Stimulated activated naive CD4-positive, alpha-beta T cell treated with Interleukin-2 at 50 U/mL for 16 hours (primary cell): ENCODE data around the gene TGFBRAP1.
"Not testable (repeated sequence)": the region's sequence is repeated elsewhere in the genome, so short reads cannot be mapped to it uniquely, and the experiment has no call there.

Source experiments
- DNase-seq: peaks from one replicate; lab custom pipeline; 2025; lab: John Stamatoyannopoulos, UW

Gene TGFBRAP1

DNA sequence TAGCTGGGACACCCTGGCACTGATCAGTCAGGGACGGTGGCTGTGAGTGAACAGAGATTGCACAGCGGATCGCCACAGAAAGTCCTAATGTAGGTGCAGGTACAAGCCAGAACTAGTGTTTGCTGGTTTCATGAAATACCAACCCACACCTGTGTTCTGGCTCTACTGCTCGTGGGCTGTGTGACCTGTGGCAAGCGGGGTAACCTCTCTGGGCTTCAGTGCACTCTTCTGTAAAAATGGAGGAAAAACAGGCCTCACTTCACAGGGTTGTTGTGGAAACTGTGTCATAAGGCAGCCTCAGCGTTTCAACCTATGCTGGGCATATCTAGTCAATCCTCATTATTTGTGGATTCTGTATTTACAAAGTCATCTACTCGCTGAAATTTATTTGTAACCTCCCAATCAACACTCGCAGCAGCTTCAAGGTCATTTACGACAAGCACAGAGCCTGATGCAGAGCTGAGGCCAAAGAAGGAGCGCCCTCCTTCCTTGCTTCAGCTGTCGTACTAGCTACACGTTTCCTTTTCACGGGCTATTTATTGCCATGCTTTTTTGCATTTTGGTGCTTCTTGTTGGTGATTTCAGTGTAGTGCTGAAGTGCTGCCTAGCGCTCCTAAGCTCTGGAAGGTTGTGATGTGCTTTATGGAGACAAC is 58.0 kb downstream of the TGFBRAP1 start:
- no peak for DNase-seq

DNA sequence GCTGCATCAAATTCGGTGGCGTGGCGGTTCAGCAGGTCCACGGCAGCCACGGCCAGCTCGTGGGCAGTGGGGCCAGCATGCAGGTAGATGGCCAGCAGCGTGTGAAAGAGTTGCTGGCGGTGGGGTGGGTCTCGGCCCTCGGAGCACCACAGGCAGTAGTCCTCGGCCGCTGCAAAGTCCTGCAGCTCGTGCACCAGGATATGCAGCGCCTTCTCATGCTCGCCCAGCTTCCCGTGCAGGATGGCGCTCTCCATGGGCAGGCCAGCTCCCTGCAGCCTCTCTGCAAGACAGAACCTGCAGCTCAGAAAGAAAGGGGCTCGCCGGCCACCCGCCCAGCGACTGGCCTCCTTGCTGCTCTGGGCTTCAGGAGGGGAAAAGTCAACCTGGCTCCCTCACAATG is 60.1 kb downstream of the TGFBRAP1 start:
- no peak for DNase-seq

DNA sequence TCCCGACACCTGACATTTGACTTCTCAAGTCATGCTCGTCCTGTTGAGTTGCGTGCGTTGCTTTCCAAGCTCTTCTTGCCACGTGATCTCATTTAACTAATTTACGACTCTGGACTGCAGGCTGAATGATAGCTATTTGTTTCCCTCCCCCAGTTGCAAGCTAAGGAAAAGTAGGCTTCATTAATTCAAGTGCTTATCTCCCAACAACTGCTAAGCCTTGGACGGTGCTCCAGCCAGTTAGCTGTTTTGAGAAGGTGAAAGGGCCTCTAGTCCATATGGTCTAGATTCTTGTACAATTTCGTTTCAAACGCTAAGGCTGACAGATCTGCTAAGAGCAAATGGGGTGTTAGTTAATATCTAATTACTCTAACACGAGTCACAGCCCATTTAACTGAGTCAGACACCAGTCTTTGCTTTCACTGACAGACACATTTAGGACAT is 66.9 kb downstream of the TGFBRAP1 start:
- no peak for DNase-seq

DNA sequence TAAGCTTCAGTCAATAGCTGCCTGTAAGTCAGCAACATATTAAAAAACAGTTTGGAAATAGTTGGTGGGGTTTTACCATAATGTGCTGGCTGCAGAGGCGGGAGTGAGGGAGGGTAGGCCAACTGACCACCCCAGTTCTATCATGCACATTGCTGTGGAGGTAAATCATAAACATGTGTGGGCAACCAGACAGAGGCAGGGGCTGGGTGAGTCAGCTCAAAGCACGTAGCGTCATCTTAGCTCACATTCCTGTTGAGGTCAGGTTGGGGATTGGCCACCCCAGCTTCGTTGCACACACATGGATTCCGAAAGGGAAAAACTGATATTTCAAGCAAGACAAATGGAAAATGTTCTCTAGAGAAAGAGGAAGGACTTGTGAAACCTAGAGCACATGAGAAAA is 68.5 kb downstream of the TGFBRAP1 start:
- no peak for DNase-seq

DNA sequence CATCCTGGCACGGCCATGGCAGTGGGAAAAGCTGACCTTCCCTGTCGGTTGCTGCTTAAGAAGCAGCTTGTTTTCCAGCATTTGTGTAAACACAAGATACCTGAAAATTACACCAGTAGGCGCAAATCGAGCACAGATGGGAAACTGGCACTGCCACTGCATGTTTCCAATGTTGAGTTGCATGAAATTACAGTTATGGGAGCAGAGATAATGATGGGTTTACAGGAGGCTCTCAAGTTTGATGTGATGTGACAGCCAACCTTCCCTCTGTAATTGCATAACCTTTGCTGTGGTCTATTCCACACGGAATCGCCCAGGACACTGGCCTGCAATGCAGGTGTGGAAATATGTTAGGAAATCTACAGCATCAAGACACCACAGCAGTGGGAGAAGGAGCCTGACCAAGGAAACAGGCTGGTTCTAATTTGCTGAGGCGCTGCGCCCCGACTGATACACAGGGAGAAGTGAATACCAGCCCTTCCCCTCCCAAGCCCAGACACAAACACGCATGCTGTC is 70.6 kb downstream of the TGFBRAP1 start:
- DNase-seq: no peak

DNA sequence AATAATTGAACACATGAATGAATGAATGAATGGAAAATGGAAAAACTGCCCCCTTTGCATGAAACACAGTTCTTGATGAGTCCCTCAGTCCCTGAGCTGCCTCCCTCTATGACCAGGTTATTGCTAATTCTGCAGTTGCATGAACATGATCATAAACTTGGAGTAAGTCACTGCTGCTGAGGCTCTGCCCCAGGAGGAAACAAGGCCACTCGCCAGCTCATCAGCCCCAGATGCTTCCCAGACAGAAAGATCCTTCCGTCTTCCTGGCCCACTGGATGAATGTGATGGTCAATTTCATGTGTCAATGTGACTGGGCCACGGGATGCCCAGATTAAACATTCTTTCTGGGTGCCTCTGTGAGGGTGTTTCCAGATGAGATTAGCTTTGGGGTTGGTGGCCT is 71.6 kb downstream of the TGFBRAP1 start:
- no peak for DNase-seq

DNA sequence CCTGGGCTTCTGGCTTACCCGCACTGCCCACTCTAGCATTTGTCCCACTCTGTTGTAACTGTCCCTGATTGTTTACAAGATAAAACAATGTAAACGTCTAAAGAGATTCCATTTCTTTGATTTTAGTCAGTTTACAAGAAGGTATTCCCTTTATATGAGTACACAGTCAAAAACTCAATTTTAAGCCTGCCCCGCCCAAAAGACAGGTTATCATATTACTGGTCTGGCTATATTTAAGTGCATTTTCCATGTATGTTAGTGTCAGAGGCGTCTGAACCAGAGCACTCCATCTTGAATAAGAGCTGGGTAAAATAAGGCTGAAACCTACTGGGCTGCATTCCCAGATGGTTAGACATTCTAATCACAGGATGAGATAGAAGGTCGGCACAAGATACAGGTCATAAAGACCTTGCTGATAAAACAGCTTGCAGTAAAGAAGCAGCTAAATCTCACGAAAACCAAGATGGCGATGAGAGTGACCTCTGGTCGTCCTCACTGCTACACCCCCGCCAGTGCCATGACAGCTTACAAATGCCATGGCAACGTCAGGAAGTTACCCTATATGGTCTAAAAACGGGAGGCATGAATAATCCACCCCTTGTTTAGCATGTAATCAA is 73.0 kb downstream of the TGFBRAP1 start:
- no peak for DNase-seq

DNA sequence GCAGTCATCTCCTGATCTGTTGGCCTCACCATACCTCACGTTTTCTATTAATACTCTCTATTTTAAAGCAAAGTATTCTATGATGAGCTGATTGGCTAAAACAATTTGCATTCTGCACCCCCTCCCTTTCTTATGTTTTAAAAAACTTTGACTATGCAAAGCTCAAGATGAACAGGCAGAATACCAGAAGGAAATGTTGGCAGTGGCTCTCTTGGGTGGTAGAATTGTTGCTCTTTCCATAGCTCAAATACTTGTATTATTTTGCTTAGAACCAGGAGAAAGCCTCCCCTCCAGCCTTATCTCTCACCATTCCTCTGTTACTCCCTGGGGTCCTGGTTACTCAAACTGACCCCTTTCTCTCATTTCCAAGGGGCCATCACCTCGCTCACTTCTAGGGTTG is 73.6 kb downstream of the TGFBRAP1 start:
- no peak for DNase-seq

DNA sequence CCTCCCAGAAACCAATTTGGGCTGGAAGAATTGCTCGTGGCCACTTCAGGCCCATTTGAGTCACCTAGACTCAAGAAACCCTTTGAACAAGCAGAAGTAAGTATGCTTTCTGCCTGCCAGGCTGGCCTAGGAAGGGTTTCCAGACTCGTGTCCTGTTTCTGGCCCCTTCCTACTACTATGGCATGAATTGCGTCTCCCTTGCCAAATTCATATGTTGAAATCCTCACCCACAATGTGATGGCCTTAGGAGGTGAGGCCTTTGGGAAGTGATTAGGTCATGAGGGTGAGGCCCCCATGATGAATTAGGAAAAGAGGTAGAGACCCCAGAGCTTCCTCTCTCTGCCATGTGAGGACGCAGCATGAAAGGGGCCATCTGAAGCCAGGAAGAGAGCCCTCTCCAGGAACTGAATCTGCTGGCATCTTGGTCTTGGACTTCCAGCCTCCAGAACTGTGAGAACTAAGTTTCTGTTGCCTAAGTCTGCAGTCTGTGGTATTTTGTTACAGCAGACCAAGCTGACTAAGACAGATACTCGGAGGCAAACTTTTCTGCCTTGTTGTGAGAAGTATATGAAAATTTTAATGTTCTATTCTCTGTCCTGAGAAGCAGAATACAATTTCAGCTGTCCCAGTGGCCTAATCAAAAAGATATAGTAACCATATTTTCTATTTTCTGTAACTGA is 74.9 kb downstream of the TGFBRAP1 start:
- no peak for DNase-seq

DNA sequence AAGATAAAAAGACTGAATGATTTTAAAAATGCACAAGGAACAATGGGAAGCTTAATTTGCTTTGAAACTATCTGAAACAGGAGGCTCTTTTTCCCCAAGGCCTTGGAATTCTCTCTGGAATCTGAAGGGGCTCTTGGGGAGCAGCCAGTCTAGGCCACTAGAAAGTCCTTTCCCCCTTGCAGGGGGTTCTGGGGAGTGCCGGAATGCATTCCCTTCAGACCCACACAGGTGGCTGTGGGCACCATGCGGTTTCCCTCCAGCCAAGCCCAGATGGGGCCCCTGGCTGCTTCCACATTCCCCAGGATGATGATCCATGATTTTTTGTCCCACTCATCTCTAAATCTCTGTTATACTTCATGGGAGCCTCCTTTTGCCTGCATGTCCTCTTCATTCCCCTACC is 77.3 kb downstream of the TGFBRAP1 start:
- no peak for DNase-seq

DNA sequence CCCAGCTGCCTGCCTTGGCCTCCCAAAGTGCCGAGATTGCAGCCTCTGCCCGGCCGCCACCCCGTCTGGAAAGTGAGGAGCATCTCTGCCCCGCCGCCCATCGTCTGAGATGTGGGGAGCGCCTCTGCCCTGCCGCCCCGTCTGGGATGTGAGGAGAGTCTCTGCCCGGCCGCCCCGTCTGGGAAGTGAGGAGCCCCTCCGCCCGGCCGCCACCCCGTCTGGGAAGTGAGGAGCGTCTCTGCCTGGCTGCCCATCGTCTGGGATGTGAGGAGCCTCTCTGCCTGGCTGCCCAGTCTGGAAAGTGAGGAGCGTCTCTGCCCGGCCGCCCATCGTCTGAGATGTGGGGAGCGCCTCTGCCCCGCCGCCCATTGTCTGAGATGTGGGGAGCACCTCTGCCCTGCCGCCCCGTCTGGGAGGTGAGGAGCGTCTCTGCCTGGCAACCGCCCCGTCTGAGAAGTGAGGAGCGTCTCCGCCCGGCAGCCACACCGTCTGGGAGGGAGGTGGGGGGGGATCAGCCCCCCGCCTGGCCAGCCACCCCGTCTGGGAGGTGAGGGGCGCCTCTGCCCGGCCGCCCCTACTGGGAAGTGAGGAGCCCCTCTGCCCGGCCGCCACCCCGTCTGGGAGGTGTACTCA is 78.4 kb downstream of the TGFBRAP1 start:
- not testable (repeated sequence) for DNase-seq

DNA sequence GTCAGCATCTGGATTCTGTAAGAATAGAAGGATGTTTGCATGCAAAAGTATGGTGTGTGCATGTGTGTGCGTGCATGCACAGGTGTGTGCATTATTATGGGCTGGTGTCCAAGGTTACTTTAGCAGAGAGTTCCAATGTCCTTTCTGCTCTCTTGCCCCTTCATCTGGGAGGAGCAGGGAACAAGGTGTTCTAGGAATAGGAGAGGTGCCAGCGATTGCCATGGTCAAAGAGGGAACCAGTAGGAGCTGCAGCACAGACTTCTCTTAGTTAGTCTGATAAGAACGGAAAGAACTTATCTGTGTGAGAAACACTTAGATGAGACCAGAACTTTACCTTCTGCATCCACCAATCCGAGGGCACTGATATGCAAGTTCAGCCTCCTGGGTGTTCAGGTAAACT is 79.6 kb downstream of the TGFBRAP1 start:
- no peak for DNase-seq

DNA sequence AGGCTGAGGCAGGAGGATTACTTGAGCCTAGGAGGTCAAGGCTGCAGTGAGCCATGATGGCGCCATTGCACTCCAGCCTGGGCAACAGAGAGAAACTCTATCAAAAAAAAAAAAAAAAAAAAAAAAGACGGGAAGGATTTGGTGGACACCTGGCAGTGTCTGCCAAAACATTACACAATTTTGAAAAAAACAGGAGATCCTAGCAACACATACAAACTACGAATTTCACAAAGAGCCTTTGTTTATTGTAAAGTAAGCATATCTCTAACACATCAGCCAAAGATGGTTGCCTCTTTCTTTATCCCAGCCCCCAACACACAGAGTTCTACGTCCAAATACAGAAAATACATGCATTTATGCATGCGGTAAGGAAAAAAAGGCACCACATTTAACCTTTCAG is 80.4 kb downstream of the TGFBRAP1 start:
- no peak for DNase-seq

DNA sequence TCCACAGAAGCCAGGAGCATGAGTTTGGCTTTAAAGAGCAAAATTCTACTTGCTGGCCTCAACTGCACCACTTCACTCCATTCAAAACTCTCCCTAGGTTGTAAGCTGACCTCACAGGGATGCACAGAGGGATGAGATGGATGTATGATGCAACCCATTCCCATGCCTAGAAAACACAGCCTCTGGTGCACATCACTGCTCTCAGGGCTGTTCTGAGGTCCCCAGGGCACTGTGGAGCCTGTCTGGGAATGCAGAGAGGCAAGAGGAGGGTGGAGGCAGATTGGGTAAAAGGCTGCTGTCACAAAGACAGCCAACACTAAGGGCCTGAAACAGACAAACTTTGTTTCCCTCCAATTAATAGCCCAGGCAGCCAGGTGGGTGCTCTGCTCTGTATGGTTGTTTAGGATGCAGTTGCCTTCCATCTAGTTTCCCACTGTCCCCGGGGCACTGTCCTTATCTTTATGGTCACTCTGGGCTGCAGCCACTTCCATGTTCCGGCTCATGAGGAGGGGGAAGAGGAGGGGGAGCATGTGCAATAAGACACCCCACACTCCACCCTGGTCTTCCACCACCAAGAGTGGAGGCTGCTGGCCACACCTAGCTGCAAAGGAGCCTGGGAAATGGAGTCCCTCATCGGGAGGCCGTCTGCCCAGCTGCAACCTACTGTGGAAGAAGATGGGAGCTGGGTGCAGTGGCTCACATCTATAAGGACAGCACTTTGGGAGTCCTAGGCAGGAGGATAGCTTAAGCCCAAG is 81.0 kb downstream of the TGFBRAP1 start:
- no peak for DNase-seq

DNA sequence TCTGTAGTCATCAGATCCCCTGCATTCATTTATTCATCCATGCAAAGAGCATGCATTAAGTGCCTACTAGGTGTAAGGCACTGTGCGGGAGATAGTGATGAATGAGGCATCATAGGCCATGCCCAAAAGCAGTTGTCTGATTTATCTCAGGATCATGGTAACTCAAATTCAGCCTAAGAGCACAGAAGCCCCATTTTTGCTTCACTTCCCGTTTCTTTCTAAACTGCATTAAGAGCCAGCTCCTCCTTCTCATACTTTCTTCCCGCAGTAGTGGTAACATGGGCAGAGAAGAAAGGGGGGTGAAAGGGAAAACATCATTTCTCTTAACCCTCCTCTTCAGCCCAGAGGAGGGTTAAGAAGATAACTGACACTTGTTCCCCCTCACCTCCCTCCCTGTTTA is 85.1 kb downstream of the TGFBRAP1 start:
- DNase-seq: no peak

DNA sequence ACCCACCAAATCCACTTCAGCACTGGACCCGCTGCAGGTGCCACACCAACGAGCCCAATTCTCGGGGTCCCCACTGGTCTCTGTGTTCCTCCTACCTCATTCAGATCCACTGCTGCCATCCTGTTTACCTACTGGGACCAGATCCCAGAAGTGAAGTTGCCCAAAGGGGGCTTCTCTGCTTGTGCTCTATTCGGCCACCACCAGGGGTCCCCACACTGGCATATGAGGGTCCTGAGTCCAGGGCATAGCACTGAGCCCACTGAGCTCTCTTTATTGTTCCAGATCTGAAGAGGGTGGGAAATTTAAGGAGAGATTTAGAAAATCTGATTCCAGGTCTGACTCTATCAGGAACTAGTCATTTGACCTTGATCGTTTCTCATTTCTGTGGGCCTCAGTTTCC is 85.6 kb downstream of the TGFBRAP1 start:
- no peak for DNase-seq

DNA sequence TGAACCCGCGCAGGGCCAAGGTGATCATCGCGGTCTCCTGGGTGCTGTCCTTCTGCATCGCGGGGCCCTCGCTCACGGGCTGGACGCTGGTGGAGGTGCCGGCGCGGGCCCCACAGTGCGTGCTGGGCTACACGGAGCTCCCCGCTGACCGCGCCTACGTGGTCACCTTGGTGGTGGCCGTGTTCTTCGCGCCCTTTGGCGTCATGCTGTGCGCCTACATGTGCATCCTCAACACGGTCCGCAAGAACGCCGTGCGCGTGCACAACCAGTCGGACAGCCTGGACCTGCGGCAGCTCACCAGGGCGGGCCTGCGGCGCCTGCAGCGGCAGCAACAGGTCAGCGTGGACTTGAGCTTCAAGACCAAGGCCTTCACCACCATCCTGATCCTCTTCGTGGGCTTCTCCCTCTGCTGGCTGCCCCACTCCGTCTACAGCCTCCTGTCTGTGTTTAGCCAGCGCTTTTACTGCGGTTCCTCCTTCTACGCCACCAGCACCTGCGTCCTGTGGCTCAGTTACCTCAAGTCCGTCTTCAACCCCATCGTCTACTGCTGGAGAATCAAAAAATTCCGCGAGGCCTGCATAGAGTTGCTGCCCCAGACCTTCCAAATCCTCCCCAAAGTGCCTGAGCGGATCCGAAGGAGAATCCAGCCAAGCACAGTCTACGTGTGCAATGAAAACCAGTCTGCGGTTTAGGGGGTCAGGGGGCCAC is 87.1 kb downstream of the TGFBRAP1 start:
- no peak for DNase-seq

DNA sequence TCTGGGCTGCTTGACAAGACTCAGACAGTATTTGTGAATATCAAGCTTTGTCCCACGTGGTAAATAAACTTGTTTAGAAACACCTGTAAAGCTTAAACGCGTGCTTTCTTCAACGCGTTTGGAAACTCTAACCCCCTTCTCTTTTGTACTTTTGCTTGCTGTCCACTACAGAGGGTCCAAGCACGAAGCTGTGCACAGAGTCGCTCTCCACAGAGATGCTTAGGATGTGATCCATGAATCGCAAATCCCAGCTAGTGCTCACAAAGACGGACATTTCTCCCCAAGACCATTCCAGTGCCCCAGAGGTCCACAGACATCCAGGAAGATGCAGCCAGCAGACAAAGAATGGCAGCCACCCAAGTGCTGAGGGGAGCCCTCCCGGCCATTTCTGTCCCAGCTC is 88.1 kb downstream of the TGFBRAP1 start, which contains the start of gene GPR45:
Gene GPR45 (plus strand): TSS at position 301 of the 400 bp plus-strand sequence. CDS start 116 bp downstream, outside the sequence.
- no peak for DNase-seq

DNA sequence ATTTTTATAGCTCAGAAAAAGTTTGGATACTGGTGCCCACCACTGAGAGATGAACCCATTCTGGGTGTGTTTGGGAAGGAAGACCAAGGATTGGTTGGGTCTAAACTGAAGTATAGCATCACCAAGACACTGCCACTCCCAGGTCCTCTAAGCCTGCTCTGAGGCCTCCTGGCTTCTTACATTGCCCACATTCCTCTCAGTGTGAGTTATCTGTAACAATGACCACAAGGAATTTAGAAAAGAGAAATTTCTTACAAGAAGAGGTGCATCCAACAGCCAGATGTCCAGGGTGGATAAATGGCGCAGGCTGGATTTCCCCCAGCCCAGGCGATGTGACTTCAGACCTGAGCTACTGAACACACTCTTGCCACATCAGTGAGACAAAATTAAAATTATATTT is 89.6 kb downstream of the TGFBRAP1 start:
- DNase-seq: no peak

DNA sequence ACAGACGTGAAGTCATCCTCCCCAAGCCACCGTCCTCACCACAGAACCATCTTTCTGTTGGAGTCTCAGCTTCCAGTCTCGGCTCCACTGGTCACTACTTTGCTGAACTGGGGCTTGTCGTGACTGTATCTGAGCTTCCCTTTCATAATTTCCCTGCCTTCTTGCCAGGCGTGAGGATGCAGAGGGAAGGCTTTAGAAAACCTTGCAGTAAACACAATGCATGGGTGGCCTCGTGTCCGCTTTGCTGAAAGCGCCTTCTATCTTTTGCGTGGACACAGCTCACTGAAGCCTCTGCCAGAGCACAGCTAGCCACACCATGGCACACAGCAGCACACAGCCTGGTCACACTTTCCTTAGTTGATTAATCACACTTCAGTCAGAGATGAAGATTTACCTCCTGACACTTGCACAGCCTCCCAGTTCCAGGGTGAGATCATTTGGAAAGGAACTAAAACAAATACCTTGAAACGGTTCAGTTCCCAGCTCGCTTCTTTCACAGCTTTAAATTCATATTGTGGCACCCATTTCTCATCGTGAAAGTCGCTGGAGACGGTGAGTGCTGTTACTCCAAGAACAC is 90.8 kb downstream of the TGFBRAP1 start:
- no peak for DNase-seq
